Panc1 (cell line): ENCODE data around the gene SMYD2. TPM values are rescaled to one million over a fixed set of nuclear protein-coding genes. Genes with fewer than 3 reads are reported as not detected.

ENCODE experiments used
- ATAC-seq: fragments of 200-7000 bp; cut with Tn5 transposase; 2 replicates; pipeline ENCODE4 v1.9.1; 2020; ENCODE audit warnings: mild to moderate bottlenecking, moderate library complexity
- BruUV-seq: library from RNA; stranded (reverse); fragments of 400-500 nt; replicated peaks from 2 replicates; lab custom pipeline; 2021; lab: Mats Ljungman, UMichigan
- CTCF ChIA-PET: fragments of 300-600 bp; sonication (Branson Sonifier 250); formaldehyde crosslinking; loops from one replicate; lab custom pipeline; 2022; ENCODE audit warnings: antibody characterized with exemption; lab: Charles Lee
- POLR2A ChIA-PET: fragments of 300-600 bp; sonication (Branson Sonifier 250); formaldehyde crosslinking; loops from one replicate; lab custom pipeline; 2022; ENCODE audit warnings: antibody characterized with exemption; lab: Charles Lee
- DNase-seq: peaks from one replicate; pipeline ENCODE4 v3.0.0-alpha.2; 2010; ENCODE audit warnings: low read depth, low spot score
- H3K27ac ChIP-seq: 2 replicates; pipeline ENCODE4 v1.5.1; 2011; ENCODE audit warnings: mild to moderate bottlenecking, low read length, inconsistent platforms
- H3K27me3 ChIP-seq: fragments of 200-500 bp; sonication (Bioruptor generic); 2 replicates; pipeline ENCODE4 v1.6.0; 2014; ENCODE audit warnings: low read length, inconsistent platforms; ENCODE audit not compliant: control insufficient read depth, insufficient read depth
- H3K36me3 ChIP-seq: fragments of 200-500 bp; sonication (Bioruptor generic); 2 replicates; pipeline ENCODE4 v1.5.1; 2014; ENCODE audit warnings: inconsistent platforms, mild to moderate bottlenecking, low read length, moderate library complexity; ENCODE audit not compliant: control insufficient read depth, insufficient read depth
- H3K4me1 ChIP-seq: 2 replicates; pipeline ENCODE4 v1.5.1; 2011; ENCODE audit warnings: inconsistent platforms, mild to moderate bottlenecking, low read length, moderate library complexity; ENCODE audit not compliant: control insufficient read depth, insufficient read depth
- H3K4me3 ChIP-seq, 2 experiments: 2 replicates each; pipeline ENCODE4 v1.5.1; 2011 to 2012; ENCODE audit warnings: low read depth in 2 of 2, low read length in 2 of 2, mild to moderate bottlenecking in 2 of 2, inconsistent platforms in 1 of 2, moderate library complexity in 1 of 2
- H3K9me3 ChIP-seq: fragments of 200-500 bp; sonication (Bioruptor generic); 2 replicates; pipeline ENCODE4 v1.5.1; 2014; ENCODE audit warnings: low read depth, mild to moderate bottlenecking, inconsistent platforms, low read length, moderate library complexity; ENCODE audit not compliant: control insufficient read depth, insufficient read depth
- CTCF ChIP-seq: fragments of 450-650 bp; IDR thresholded peaks from 2 replicates; pipeline ENCODE4 v1.5.1; 2017; ENCODE audit warnings: mild to moderate bottlenecking
- POLR2AphosphoS5 ChIP-seq: IDR thresholded peaks from 2 replicates; pipeline ENCODE4 v1.6.1; 2012; ENCODE audit warnings: mild to moderate bottlenecking, low read depth, low read length, moderate library complexity
- REST ChIP-seq, 2 experiments: IDR thresholded peaks; 2 replicates each; pipeline ENCODE4 v1.6.1; 2011 to 2012; ENCODE audit warnings: low read depth in 2 of 2, control low read depth in 1 of 2, low read length in 1 of 2, mild to moderate bottlenecking in 1 of 2, moderate library complexity in 1 of 2; ENCODE audit not compliant: insufficient read depth in 1 of 2
- SIN3A ChIP-seq: IDR thresholded peaks from 2 replicates; pipeline ENCODE4 v1.6.1; 2012; ENCODE audit warnings: low read depth, mild to moderate bottlenecking, low read length, moderate library complexity, borderline replicate concordance; ENCODE audit not compliant: insufficient read depth
- TCF7L2 ChIP-seq: IDR thresholded peaks from 2 replicates; pipeline ENCODE4 v1.6.1; 2011; ENCODE audit warnings: mild to moderate bottlenecking, low read depth, low read length, inconsistent platforms
- in situ Hi-C: cut with HindIII; loops from 2 replicates; pipeline ENCODE4 v1.10.0; 2016; ENCODE audit warnings: low sequenced_read_pairs, low pct_unique_long_range_greater_than_20kb
- intact Hi-C: fragments of 100-400 bp; cut with micrococcal nuclease; formaldehyde crosslinking; loops from one replicate; pipeline ENCODE4 v1.10.0; 2022; ENCODE audit not compliant: unreplicated experiment
- total RNA-seq: library from RNA; stranded (reverse); gene quantifications from one replicate; pipeline ENCODE4 v1.2.1, GENCODE V29; 2021; ENCODE audit not compliant: unreplicated experiment

The SMYD2 gene
- total RNA-seq, 1 experiment from 2014 or later: 31.0 TPM

GRCh38 chr1:214341932-214342331 lies 61.0 kb downstream of the SMYD2 start:
- peaks cover 14% of the 10 kb centered on the region for H3K4me1 ChIP-seq
- in situ Hi-C loops (no loop called here), intact Hi-C loops (no loop called here)
- no peak for ATAC-seq
- TF ChIP-seq CTCF (no peak), SIN3A (no peak), POLR2AphosphoS5 (no peak), TCF7L2 (no peak), REST (IDR thresholded peaks at IDR 0.05; ENCODE audit: insufficient read depth in 1 of 2, low read depth in 2 of 2, low read length in 1 of 2) (no peak)
- ChIA-PET POLR2A (no interaction called here), CTCF (interaction anchor here (1.5 kb wide), 1 partner anchor 10 kb away, joined by 6 read pairs; no protein-coding TSS in a partner anchor)
- H3K9me3 ChIP-seq: no peaks in the 10 kb centered on the region
- H3K27me3 ChIP-seq: no peaks in the 10 kb centered on the region
- peaks cover 2% of the 10 kb centered on the region; the same call in 1 of the 2 replicates for H3K36me3 ChIP-seq
- no peak overlapping the region for H3K4me3 ChIP-seq
- DNase-seq: no peak
- no TSS peak for BruUV-seq
- no peak overlapping the region for H3K27ac ChIP-seq

GRCh38 chr1:214342525-214342924 lies 61.6 kb downstream of the SMYD2 start:
- intact Hi-C loops (no loop called here), in situ Hi-C loops (no loop called here)
- Histone ChIP-seq H3K9me3 (no peaks in the 10 kb centered on the region), H3K27ac (no peak overlapping the region), H3K36me3 (peaks cover 7% of the 10 kb centered on the region), H3K4me3 (no peak overlapping the region), H3K4me1 (peaks cover 13% of the 10 kb centered on the region), H3K27me3 (no peaks in the 10 kb centered on the region)
- ATAC-seq (no peak), DNase-seq (no peak)
- BruUV-seq: no TSS peak
- ChIA-PET CTCF (interaction anchor here (1.5 kb wide), 1 partner anchor 10 kb away, joined by 6 read pairs; no protein-coding TSS in a partner anchor), POLR2A (no interaction called here)
- TF ChIP-seq SIN3A (no peak), POLR2AphosphoS5 (no peak; the same call in 1 of the 2 replicates), TCF7L2 (no peak), CTCF (no peak; the same call in 1 of the 2 replicates)
